ENCODE data around the gene RANBP17.
"Not testable (repeated sequence)": the region's sequence is repeated elsewhere in the genome, so short reads cannot be mapped to it uniquely, and the experiment has no call there.

The RANBP17 gene

GRCh38 chr5:171162165-171162564, 300.3 kb downstream of the RANBP17 start:
- DNase-seq, result no peak

DNA sequence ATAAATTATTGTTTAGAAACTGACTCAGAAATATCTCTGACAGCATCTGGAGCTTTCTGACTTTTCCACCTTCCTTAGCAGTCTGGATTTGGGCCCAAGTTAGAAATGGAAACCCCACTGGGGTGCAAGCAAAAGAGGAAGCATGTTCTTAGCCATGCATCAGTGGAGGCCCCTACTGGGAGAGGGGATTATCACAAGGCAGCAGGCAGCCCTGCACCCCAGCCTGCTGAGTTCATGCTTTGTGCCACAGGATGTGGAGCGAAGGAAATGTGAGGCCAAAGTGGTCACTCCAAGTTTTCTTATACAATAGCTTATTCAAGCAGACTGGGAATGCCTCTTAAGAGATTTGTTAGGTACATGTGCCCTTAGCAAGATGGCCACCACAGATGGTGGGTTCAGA, 300.8 kb downstream of the RANBP17 start:
- DNase-seq, result no peak

GRCh38 chr5:171166766-171167165, 304.9 kb downstream of the RANBP17 start:
- no peak for DNase-seq

DNA sequence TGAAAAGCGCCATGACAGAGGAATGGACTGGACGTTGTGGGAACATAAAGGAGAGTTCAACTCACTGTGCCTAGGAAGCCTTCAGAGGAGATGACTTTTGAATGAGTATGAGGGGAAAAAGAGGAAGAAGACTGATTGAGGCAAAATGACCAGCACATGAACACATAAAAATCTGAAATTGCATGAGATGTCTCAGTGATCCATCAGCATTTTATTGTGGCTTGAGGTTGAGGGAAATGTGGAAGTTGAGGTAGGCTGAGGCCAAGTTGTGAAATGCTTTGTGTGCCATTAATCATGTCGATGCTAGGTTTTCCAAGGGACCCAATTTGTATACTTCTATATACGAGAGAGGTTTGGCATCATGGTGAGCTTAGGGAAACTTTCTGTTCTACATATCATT, 306.4 kb downstream of the RANBP17 start:
- DNase-seq, result peak; percentile 30

DNA sequence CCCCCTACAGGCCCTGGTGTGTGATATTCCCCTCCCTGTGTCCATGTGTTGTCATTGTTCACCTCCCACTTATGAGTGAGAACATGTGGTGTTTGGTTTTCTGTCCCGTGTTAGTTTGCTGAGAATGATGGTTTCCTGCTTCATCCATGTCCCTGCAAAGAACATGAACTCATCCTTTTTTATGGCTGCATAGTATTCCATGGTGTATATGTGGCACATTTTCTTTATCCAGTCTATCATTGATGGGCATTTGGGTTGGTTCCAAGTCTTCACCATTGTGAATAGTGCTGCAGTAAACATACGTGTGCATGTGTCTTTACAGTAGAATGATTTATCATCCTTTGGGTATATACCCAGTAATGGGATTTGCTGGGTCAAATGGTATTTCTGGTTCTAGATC, 313.1 kb downstream of the RANBP17 start:
- DNase-seq, result not testable (repeated sequence)

DNA sequence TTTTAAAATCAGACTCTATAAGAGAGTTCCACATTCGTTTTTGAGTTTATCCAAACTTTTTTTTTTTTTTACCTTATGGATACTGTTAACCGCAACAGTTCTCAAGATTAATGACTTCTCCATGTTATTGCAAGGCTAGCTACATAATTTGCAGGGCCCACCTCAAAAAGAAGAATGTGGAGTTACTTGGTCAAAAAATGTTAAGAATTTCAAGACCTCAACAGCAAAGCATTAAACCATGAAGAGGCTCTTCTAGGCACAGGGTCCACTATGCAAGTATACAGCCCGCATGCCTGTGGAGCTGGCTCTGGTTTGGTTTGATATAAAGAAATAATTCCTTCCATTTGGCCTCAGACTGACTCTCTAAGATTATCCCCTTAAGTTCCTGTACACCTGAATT, 313.9 kb downstream of the RANBP17 start:
- DNase-seq, result no peak

GRCh38 chr5:171178190-171178589, 316.4 kb downstream of the RANBP17 start:
- DNase-seq, result not testable (repeated sequence)

DNA sequence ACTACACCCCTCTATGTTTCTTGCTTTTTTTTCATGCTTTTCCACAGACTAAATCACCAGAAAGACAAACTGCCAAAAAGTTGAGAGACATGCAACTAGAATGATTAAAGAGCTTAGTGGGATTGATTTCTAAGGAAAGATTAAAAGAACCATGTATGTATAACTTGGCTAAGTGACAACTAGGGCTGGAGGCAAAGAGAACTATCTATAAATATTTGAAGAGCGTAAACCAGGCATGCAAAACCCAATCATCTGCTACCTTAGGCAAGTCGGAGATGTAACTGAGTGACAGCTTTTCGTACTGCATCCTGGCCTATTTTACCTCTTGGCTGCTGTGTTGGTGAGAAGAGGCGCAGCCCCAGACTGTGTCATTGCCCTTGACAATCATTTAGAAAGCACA, 326.2 kb downstream of the RANBP17 start:
- no peak for DNase-seq

- no peak for DNase-seq
Measured at GRCh38 chr5:171189442-171189841, 327.6 kb downstream of the RANBP17 start.

DNA sequence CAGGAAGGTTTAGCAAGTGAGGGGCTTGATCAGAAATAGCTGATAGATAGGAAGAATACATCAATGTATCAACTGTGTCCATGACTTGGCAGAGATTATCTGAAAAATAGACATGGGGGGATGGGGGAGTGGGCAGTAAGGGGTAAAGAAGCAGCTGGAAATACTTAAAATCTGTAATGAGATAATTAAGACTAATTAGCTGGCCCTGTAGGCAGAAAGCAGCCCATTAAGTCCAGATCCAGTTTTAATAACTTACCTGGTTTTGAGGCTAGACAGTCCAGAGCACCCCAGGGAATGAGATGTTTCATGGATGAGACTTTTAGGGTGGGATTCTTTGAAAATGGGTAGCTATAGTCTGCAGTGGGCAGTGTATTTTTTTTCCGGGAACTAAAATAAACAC, 330.3 kb downstream of the RANBP17 start:
- DNase-seq, result no peak

DNA sequence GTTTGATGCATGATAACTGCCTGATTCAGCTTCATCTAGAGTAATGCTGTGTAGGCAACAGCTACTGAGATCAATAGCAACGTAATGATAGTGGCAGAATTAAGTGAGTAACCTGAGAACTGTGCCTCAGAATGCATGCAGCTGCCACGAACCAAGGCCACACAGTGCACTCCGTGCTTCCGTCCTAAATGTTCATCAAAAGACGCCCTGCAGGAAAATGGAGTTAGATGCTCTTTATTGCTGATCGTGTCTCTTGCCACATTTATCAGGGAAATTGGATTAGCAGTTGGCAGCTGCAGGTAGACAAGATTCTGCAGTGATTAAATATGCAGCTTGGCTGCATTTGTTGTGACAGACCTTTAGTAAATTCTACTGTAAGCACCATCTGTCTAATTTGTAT, 339.5 kb downstream of the RANBP17 start:
- DNase-seq, result no peak

DNA sequence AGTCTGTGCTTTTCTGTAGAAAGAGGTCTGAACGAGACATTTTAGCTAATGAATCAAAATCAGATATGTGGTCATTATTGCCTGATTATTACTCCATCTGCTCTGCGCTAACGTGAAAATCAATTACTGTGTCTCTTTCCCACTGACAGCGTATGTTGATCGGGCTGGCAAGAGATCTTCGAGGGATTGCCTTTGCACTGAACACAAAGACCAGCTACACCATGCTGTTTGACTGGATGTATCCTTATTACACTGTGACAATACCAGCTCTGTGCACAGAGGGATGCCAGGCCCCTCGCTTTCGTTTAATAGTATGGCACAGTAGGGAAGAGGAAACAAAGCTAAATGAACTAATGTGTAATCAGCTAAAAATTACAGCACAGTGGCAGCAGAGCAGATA, 343.6 kb downstream of the RANBP17 start:
- DNase-seq, result no peak

- DNase-seq, result peak; percentile 67
Measured at GRCh38 chr5:171207256-171207847, 345.5 kb downstream of the RANBP17 start.

GRCh38 chr5:171221916-171222315, 360.1 kb downstream of the RANBP17 start:
- DNase-seq, result no peak

GRCh38 chr5:171223927-171224326, 362.1 kb downstream of the RANBP17 start:
- DNase-seq, result no peak

- DNase-seq, result no peak
Measured at GRCh38 chr5:171226096-171226754, 364.4 kb downstream of the RANBP17 start.

- no peak for DNase-seq
Measured at GRCh38 chr5:171226864-171227263, 365.0 kb downstream of the RANBP17 start.

GRCh38 chr5:171236651-171237050, 374.8 kb downstream of the RANBP17 start:
- no peak for DNase-seq

DNA sequence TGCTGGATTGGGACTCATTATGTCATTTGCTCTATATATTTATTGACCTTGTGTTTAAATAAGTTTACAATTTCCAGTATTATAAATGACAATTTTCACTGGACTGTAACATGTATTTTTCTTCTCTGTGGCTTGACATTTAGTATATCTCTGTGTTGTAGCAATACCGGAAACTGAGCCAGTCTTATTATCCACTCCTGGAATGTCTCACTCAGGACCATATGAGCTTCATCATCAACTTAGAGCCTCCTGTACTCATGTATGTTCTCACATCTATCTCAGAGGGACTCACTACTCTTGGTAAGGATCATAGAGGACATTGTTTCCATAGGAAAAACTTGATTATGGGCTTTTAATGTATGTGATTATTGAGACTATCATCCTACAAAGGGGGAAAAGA, 380.7 kb downstream of the RANBP17 start:
- DNase-seq, result no peak

GRCh38 chr5:171246231-171246630, 384.4 kb downstream of the RANBP17 start:
- no peak for DNase-seq

GRCh38 chr5:171249460-171249859, 387.6 kb downstream of the RANBP17 start:
- DNase-seq, result no peak

- no peak for DNase-seq
Measured at GRCh38 chr5:171250738-171251137, 388.9 kb downstream of the RANBP17 start.

GRCh38 chr5:171251519-171251918, 389.7 kb downstream of the RANBP17 start:
- DNase-seq, result no peak

GRCh38 chr5:171252674-171253073, 390.9 kb downstream of the RANBP17 start:
- no peak for DNase-seq

All from KG1 (cell line).